HG02884 (cell line): ENCODE measurements around the gene WDR5.

ENCODE experiments used
- ATAC-seq: cut with Tn5 transposase; IDR thresholded peaks from one replicate; pipeline ENCODE4 v1.9.1; 2021; ENCODE audit warnings: mild to moderate bottlenecking, moderate library complexity; ENCODE audit not compliant: unreplicated experiment

The WDR5 gene

GRCh38 chr9:134157378-134157885, 21.6 kb downstream of the WDR5 start:
- no peak for ATAC-seq

- no peak for ATAC-seq
Observed at GRCh38 chr9:134158242-134158641, 22.4 kb downstream of the WDR5 start.

DNA sequence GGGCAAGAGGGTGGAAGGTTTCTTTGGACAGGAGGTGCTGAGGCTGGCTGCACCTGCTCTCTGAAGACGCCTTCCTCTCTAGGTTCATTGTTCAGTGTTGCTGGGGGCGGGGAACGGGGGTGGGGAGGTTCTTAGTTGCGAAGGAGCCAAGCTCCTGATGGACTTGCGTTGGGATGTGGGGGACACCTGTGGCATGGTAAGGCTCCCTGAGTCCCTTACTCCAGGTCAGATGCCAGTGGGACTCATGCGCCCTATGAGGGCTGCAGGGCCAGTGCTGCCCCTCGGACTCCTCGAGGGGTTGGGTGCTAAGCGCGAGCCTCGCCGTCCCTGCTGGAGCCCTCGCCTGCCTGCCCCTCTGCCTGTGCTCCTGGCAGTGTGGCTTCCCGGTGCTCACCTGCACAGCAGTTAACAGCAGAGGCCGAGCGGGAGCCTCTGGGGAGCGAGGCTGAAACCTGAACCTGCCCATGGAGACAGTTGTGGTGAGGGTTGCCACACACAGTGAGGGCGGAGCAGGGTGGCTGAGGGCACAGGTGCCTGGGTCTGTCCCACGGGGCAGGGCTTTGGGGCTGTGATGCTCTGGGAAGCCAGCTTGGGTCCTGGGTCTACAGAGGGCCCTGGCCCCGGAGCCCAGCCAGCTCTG, 23.0 kb downstream of the WDR5 start:
- no peak for ATAC-seq

DNA sequence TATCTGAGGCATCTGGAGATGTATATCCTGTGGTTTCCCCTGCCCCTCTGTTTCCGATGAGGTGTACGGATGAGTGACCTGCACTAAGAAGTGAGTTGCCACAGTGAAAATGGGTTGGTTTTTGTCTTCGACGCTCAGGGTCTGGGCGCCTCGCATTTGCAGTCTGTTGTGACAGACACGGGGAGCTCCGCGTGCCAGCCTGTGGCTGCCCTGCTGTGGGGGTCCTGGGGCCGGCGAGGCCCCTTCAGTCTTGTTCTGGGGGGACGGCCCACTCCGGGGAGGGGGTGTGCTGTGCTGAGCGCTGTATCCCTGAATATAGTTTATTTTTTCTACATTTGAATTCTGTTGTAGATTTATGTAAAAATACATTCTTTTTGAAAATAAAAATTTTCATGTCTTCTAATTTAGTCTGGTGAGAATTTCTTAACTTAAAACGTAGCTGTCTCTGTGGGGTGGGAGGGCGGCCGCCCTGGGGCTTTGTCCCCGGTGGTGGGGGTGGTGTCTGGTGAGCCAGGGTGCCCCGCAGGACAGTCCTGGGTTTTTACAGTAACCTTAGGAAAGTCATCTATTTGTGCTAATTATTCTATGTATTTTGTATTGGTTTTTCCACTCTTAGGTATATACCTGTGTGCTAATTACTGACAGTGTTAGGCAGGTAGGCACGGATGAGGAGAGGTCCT, 23.8 kb downstream of the WDR5 start:
- no peak for ATAC-seq

DNA sequence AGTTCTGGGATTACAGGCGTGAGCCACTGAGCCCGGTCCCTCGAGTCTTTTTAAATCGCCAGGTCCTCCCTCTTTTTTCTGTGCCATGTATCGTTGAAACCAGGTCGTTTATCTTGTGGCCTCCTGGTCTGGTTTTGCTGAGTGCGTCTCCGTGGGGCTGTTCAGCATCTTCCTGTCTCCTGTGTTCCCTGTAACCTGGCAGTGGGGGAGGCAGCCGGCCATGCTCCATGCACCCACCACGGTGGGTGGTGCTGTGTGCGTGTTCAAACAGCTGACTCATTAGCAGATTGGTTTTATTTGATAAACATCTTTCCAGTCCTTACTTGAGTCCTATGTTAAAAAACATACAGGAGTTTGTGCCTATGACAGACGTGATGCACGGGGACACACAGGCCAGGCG, 25.8 kb downstream of the WDR5 start:
- ATAC-seq = no peak

DNA sequence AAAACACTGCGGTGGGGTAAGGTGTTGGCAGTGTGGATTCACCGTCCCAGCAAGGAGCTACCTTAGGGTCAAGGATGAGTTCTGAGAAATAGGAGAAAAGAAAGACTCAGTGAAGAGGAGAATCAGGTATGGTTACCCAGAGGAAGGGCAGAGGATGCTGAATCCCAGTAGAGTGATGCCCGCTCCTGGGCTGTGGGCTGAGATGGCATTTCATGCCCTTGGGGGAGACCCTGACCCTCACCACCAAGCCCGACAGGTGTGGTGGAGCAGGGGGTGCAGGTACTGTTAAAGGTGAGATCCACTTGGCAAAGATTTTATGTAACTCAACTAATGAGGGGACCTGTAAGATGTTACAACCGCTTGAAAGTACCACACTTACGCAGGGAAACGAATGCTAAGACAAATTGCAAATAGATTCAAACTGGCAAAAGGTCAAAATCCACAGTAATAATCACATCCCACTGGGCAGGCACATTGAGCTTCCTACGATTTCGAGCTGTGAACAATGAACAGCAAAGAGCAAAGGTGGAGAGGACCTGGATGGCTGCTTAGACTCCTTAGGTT, 26.4 kb downstream of the WDR5 start:
- no peak for ATAC-seq

- no peak for ATAC-seq
Observed at GRCh38 chr9:134162926-134163370, 27.1 kb downstream of the WDR5 start.

DNA sequence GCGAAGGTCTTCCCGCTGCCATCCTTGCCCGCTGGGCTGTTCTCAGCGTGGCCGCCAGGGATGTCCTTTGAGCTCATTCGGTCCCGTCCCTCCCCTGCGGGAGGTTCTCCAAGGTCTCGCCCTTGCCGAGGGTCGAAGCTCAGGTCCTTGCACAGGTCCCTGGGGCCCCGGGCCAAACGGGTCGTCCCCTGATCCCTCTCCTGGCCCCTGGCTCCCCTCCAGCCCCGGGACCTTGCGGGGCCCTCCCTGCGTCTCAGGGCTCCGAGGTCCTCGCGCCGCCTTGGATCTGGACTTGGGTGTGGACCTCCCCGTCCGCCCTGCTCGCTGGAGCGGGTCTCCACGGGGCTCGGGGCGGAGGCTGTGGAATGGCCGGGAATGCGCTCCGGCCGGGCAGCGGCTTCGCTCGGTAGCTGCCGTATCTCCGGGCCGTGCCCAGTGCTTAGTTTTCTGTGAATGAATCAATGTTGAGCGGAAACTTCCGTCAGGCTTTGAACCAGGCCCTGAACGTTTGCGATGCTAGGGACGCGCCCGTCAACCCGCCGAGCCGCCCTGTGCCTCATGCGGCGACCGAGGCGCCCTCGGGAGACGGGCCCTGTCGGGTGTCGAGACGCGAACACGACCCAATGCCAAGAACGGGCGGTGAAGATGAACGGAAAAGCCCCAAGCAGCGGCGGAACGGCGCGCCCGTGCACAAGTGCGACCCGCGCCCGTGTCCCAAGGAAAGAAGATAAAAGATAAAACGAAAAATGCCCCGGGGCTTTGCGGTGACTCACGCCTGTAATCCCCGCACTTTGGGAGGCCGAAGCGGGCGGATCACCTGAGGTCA, 27.7 kb downstream of the WDR5 start:
- ATAC-seq = no peak

DNA sequence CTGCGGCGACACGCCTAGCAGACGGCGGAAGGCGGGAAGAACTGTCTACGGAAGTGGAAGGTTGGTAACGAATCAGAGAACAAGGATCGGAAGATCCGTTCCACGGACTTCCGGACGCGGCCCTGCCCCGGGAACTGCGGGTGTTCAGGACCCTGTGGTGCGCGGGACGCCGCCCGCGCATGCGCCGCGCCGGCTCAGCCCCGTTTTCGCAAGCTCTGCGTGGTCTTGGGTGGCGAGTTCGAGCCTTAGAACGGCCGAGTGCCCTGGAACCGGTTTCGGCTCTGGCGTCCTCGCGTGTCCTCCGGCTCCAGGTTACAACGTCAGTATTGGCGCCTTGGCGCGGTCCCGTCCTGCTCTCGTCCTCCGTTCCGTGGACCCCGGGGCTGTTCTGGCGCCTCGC, 29.0 kb downstream of the WDR5 start:
- no peak for ATAC-seq

DNA sequence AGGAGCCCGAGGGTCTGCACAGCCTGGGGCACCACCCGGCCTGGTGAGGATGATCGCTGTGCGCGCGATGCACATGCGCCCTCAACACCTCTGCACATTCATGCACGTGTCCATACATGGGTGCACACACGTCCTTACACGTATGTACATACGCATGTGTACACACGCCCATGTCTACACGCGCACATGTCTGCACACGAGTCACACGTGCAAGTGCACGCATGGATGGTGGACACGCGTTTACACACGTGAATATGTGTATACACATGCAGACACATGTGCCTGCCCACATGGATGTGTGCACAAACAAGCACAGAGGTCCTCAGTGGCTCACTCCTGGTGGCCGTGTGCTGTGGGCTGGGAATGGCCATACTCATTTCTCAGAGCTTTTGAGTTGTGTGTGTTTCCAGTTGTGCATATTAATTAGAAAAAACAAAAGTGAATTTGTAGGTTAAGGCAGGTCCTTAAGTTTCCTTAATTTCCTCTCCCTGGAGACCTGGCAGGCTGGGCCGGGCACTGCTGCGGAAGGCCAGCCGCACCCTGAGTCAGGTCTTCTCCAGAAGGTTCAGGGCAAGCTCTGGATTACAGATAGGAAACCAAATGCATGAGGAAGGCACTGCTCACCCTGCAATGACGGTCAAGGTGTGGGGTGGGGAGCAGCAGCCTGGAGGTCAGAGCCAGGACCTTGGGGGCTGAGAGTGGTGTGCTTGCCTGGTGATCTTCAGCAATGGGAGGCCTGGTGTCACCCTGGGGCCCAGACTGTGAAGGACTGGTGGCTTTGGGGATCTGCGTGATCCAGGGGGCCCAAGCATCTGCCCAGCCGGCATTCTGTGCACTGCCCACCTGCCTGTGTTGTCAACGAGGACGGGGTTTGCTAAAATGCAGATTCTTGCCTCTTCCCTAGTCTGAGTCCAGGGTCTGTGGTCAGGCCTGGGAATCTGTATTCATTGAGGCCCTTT, 29.8 kb downstream of the WDR5 start:
- no peak for ATAC-seq

- ATAC-seq = no peak
Observed at GRCh38 chr9:134166374-134166773, 30.5 kb downstream of the WDR5 start.

DNA sequence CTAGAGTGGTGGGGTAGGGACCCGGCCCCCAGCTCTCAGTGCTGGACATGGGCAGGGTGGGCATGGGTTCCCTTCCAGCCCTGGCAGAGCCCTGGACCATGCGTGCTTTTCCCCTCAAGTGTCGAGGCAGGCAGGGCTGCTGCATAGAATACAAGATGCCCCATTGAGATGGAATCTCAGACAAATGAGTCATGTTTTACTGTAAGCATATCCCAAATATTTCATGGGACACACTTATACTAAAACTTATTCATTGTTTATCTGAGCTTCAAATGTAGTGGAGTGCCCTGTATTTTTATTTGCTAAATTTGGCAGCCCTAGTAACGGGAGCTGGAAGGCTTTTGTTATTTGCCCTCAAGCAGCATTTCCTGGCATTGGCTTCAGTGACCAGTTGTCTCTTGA, 31.6 kb downstream of the WDR5 start:
- ATAC-seq = no peak

DNA sequence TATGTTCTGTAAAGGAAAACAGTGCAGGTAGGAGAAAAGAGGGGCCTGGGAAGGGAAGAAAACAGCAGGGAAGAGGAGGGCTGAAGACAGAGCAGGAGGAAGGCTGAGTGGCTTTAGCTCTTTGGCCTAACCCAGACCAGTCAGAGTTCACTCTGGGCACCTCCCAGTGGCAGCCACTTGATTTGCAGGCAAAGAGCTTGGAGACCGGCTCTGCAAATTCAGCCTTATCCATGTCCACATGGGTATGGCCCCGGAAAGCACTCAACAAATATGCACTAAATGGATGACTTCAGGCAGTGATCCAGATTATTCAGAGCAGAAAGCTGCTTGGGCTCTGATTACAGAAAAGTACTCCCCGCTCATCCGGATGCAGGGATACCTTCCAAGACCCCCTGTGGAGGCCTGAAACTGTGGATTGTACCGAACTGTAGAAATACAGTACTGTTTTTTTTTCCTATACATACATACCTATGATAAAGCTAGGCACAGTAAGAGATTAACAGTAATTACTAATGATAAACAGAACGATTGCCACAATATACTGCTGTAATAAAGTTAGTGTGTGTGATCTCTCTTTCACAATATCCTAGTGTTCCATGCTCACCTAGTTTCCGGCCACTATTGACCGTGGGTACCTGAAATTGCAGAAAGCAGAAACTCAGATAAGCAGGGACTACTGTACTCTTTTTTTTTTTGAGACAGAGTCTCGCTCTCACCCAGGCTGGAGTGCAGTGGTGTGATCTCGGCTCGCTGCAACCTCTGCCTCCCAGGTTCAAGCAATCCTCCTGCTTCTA, 33.1 kb downstream of the WDR5 start:
- ATAC-seq = no peak

GRCh38 chr9:134169724-134170401, 34.0 kb downstream of the WDR5 start:
- no peak for ATAC-seq

- no peak for ATAC-seq
Observed at GRCh38 chr9:134170532-134171315, 34.8 kb downstream of the WDR5 start.

DNA sequence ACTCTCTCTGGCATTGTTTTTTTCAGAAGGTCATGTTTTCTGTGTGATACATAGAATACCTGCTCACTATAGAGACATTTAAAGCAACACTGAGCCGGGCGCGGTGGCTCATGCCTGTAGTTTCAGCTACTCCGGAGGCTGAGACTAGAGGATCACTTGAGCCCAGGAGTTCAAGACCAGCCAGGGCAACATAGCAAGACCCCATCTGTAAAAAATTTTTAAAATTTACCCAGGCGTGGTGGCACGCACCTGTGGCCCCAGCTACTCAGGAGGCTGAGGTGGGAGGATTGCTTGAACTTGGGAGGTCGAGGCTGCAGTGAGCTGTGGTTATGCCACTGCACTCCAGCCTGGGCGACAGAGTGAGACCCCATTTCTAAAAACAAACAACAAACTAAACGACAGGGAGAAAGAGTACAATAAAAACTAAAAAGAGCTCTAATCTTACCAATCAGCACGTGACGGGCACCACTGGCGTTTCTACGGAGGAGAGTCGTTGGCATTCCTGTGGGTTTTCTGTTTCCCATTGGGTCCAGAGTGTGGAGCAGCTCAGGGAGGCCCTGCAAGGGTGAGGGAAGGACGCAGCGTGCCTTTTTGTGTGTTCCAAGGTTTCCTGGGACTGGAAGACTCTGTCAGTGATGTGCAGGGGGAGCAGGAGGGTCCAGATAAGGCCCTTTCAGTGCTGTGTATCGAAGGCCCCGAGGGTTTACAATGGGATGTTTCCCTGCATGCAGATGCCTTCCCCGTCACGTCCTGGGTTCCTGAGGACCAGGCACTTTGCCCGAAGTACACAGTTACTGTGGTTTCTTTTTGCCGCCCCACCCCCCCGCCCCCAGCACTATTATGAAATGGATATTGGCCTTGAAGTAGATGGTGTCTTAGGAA, 35.7 kb downstream of the WDR5 start:
- ATAC-seq = no peak
